HepG2 (cell line): Measurements from ENCODE around the gene ZNF276. TPM values are rescaled to one million over a fixed set of nuclear protein-coding genes. Genes with fewer than 3 reads are reported as not detected.

ENCODE experiments used
- AGO1 ChIP-seq: fragments of 200-400 bp; formaldehyde crosslinking; IDR thresholded peaks from 2 replicates; pipeline ENCODE4 v1.6.1; 2017; ENCODE audit warnings: mild to moderate bottlenecking, low read depth, low read length, moderate library complexity; ENCODE audit not compliant: poor library complexity, severe bottlenecking
- CSRNP1 ChIP-seq: sonication (generic); formaldehyde crosslinking; IDR thresholded peaks from 2 replicates; pipeline ENCODE4 v1.8.1; 2023; ENCODE audit warnings: mild to moderate bottlenecking, missing genetic modification reagents
- ELF3 ChIP-seq: IDR thresholded peaks from 2 replicates; pipeline ENCODE4 v1.6.1; 2016; ENCODE audit warnings: missing genetic modification reagents, missing compliant biosample characterization
- GATA4 ChIP-seq: sonication (generic); IDR thresholded peaks from 2 replicates; pipeline ENCODE4 v1.6.1; 2016; ENCODE audit warnings: antibody characterized with exemption, low read depth, borderline replicate concordance
- GATAD2A ChIP-seq: IDR thresholded peaks from 2 replicates; pipeline ENCODE4 v1.6.1; 2016
- HIVEP1 ChIP-seq: sonication (generic); formaldehyde crosslinking; IDR thresholded peaks from 2 replicates; pipeline ENCODE4 v1.4.0; 2020; ENCODE audit warnings: mild to moderate bottlenecking, missing genetic modification reagents
- HOXA9 ChIP-seq: sonication (generic); formaldehyde crosslinking; IDR thresholded peaks from 2 replicates; pipeline ENCODE4 v1.8.1; 2022; ENCODE audit warnings: missing genetic modification reagents, mild to moderate bottlenecking, moderate library complexity, borderline replicate concordance
- KLF11 ChIP-seq: IDR thresholded peaks from 2 replicates; pipeline ENCODE4 v1.6.1; 2016; ENCODE audit warnings: missing compliant biosample characterization
- NFYB ChIP-seq: sonication (generic); formaldehyde crosslinking; IDR thresholded peaks from 2 replicates; pipeline ENCODE4 v1.4.0; 2020; ENCODE audit warnings: missing genetic modification reagents
- NPAS2 ChIP-seq: sonication (generic); formaldehyde crosslinking; IDR thresholded peaks from 2 replicates; pipeline ENCODE4 v1.8.0; 2022; ENCODE audit warnings: mild to moderate bottlenecking, missing genetic modification reagents, borderline replicate concordance
- PAWR ChIP-seq: sonication (generic); formaldehyde crosslinking; IDR thresholded peaks from 2 replicates; pipeline ENCODE4 v1.4.0; 2020; ENCODE audit warnings: missing genetic modification reagents, mild to moderate bottlenecking, borderline replicate concordance
- RBFOX2 ChIP-seq: fragments of 200-400 bp; formaldehyde crosslinking; IDR thresholded peaks from 2 replicates; pipeline ENCODE4 v1.6.1; 2017; ENCODE audit warnings: low read depth, mild to moderate bottlenecking, low read length
- REL ChIP-seq: sonication (generic); formaldehyde crosslinking; conservative IDR thresholded peaks from 2 replicates; pipeline ENCODE4 v1.8.0; 2022; ENCODE audit warnings: mild to moderate bottlenecking, missing genetic modification reagents, moderate library complexity
- RFXAP ChIP-seq: sonication (generic); formaldehyde crosslinking; IDR thresholded peaks from 2 replicates; pipeline ENCODE4 v1.4.0; 2020; ENCODE audit warnings: missing genetic modification reagents, borderline replicate concordance
- SALL2 ChIP-seq: sonication (generic); formaldehyde crosslinking; IDR thresholded peaks from 2 replicates; pipeline ENCODE4 v1.8.1; 2023; ENCODE audit warnings: mild to moderate bottlenecking, missing genetic modification reagents, inconsistent platforms
- SAP130 ChIP-seq: IDR thresholded peaks from 2 replicates; pipeline ENCODE4 v1.6.1; 2016; ENCODE audit warnings: low read depth
- SETDB1 ChIP-seq: sonication (generic); formaldehyde crosslinking; IDR thresholded peaks from 2 replicates; pipeline ENCODE4 v1.5.1; 2020; ENCODE audit warnings: missing genetic modification reagents, mild to moderate bottlenecking, borderline replicate concordance
- TGIF2 ChIP-seq: IDR thresholded peaks from 2 replicates; pipeline ENCODE4 v1.6.1; 2016; ENCODE audit warnings: control low read depth, missing compliant biosample characterization
- TOE1 ChIP-seq: sonication (generic); formaldehyde crosslinking; IDR thresholded peaks from 2 replicates; pipeline ENCODE4 v1.4.0; 2020; ENCODE audit warnings: mild to moderate bottlenecking, missing genetic modification reagents
- ZFYVE20 ChIP-seq: sonication (generic); formaldehyde crosslinking; IDR thresholded peaks from 2 replicates; pipeline ENCODE4 v1.8.0; 2023; ENCODE audit warnings: low read depth, mild to moderate bottlenecking, moderate library complexity, missing genetic modification reagents, borderline replicate concordance
- ZNF282 ChIP-seq: fragments of 450-650 bp; IDR thresholded peaks from 2 replicates; pipeline ENCODE4 v1.6.1; 2018; ENCODE audit not compliant: partially characterized antibody
- ZNF441 ChIP-seq: sonication (generic); formaldehyde crosslinking; IDR thresholded peaks from 2 replicates; pipeline ENCODE4 v1.7.0; 2021; ENCODE audit warnings: missing genetic modification reagents, borderline replicate concordance
- ZNF446 ChIP-seq: sonication (generic); formaldehyde crosslinking; IDR thresholded peaks from 2 replicates; pipeline ENCODE4 v1.5.0; 2020; ENCODE audit warnings: mild to moderate bottlenecking, missing genetic modification reagents
- ZNF567 ChIP-seq: sonication (generic); formaldehyde crosslinking; IDR thresholded peaks from 2 replicates; pipeline ENCODE4 v1.8.1; 2023; ENCODE audit warnings: mild to moderate bottlenecking, missing genetic modification reagents, borderline replicate concordance
- ZNF670 ChIP-seq: sonication (generic); formaldehyde crosslinking; IDR thresholded peaks from 2 replicates; pipeline ENCODE4 v1.8.0; 2022; ENCODE audit warnings: mild to moderate bottlenecking, missing genetic modification reagents, borderline replicate concordance
- ZNF709 ChIP-seq: sonication (generic); formaldehyde crosslinking; IDR thresholded peaks from 2 replicates; pipeline ENCODE4 v1.5.0; 2020; ENCODE audit warnings: mild to moderate bottlenecking, missing genetic modification reagents
- ZNF883 ChIP-seq: sonication (generic); formaldehyde crosslinking; IDR thresholded peaks from 2 replicates; pipeline ENCODE4 v1.5.1; 2020; ENCODE audit warnings: mild to moderate bottlenecking, missing genetic modification reagents; ENCODE audit errors: not compliant biosample characterization
- ZNF891 ChIP-seq: sonication (generic); formaldehyde crosslinking; IDR thresholded peaks from 2 replicates; pipeline ENCODE4 v1.5.0; 2020; ENCODE audit warnings: mild to moderate bottlenecking, missing genetic modification reagents
- ZSCAN29 ChIP-seq: sonication (generic); formaldehyde crosslinking; conservative IDR thresholded peaks from 2 replicates; pipeline ENCODE4 v1.4.0; 2020; ENCODE audit warnings: mild to moderate bottlenecking, missing genetic modification reagents
- ZSCAN9 ChIP-seq: IDR thresholded peaks from 2 replicates; pipeline ENCODE4 v1.6.1; 2016; ENCODE audit warnings: borderline replicate concordance
- polyA plus RNA-seq, 8 experiments: library from polyadenylated mRNA; depleted of rRNA in 3 of 8; stranded (reverse) in 7 of 8; unstranded in 1 of 8; fragments of >200 nt; fragmentation: Illumina TruSeq in 4 of 8; extraction: Trizol in 4 of 8; gene quantifications; 2 replicates each; pipeline versions ENCODE4 v1.2.1 to v1.2.3, GENCODE V29; 2011 to 2016; ENCODE audit warnings: low read depth in 4 of 8, missing spikeins in 1 of 8, mixed read lengths in 1 of 8; ENCODE audit not compliant: insufficient read depth in 1 of 8
- total RNA-seq, 5 experiments: library from RNA; depleted of rRNA; stranded (reverse); fragments of >200 nt; fragmentation: Illumina TruSeq; extraction: Trizol; gene quantifications; 2 replicates each; pipeline ENCODE4 v1.2.3, GENCODE V29; 2016; ENCODE audit warnings: low read depth in 1 of 5

ZNF276 gene
- total and polyA plus RNA-seq, 2 of the 13 experiments (the other 11 are each of a cell fraction or from before 2014, with no cell fraction given) = 17.7 to 18.0 TPM

- TF ChIP-seq GATA4 = peak; percentile 33; the same call in 1 of the 2 replicates
- peak; percentile 82; the same call in 1 of the 2 replicates for TF ChIP-seq HOXA9
- peak; percentile 44; the same call in 1 of the 2 replicates for TF ChIP-seq TGIF2
- no peak for TF ChIP-seq SETDB1
- TF ChIP-seq ZSCAN29 (CRISPR knock-in tag) = 0 out of 2 replicates have a peak, but pooled peaks have one; percentile 58
- peak; percentile 85 for TF ChIP-seq SALL2 (CRISPR knock-in tag)
- TF ChIP-seq PAWR (CRISPR knock-in tag) = 0 out of 2 replicates have a peak, but pooled peaks have one; percentile 32
- peak; percentile 70; the same call in 1 of the 2 replicates for TF ChIP-seq KLF11
- TF ChIP-seq NFYB (CRISPR knock-in tag) = peak; percentile 80
- TF ChIP-seq RFXAP (CRISPR knock-in tag) = peak; percentile 76; the same call in 1 of the 2 replicates
- peak; percentile 82 for TF ChIP-seq ZNF441 (CRISPR knock-in tag)
- TF ChIP-seq AGO1 = peak; percentile 25
- TF ChIP-seq ZNF567 (CRISPR knock-in tag) = peak; percentile 70
- TF ChIP-seq ZNF670 = 0 out of 2 replicates have a peak, but pooled peaks have one; percentile 19
- TF ChIP-seq NPAS2 (CRISPR knock-in tag) = no peak
- TF ChIP-seq CSRNP1 (CRISPR knock-in tag) = 0 out of 2 replicates have a peak, but pooled peaks have one; percentile 80
- TF ChIP-seq HIVEP1 = peak; percentile 33
- 0 out of 2 replicates have a peak, but pooled peaks have one; percentile 67 for TF ChIP-seq REL (CRISPR knock-in tag)
- TF ChIP-seq RBFOX2 = peak; percentile 73
- 0 out of 2 replicates have a peak, but pooled peaks have one; percentile 34 for TF ChIP-seq ZFYVE20 (CRISPR knock-in tag)
- no peak for TF ChIP-seq ZSCAN9
- TF ChIP-seq GATAD2A (CRISPR knock-in tag) = no peak
- TF ChIP-seq ZNF883 (CRISPR knock-in tag) = peak; percentile 86
- TF ChIP-seq ZNF282 = no peak
- TF ChIP-seq ZNF709 (CRISPR knock-in tag) = peak; percentile 26; the same call in 1 of the 2 replicates
- TF ChIP-seq ZNF446 (CRISPR knock-in tag) = no peak
- peak; percentile 95 for TF ChIP-seq SAP130 (CRISPR knock-in tag)
- TF ChIP-seq ELF3 = peak; percentile 53
- TF ChIP-seq TOE1 (CRISPR knock-in tag) = no peak
- TF ChIP-seq ZNF891 (CRISPR knock-in tag) = peak; percentile 9; the same call in 1 of the 2 replicates
Measured at GRCh38 chr16:89701425-89702406, 19.6 kb upstream of the ZNF276 start, which contains the start of gene SPATA2L (continued).
